ENCODE results near the gene BET1L.
"Not testable (repeated sequence)": the region's sequence is repeated elsewhere in the genome, so short reads cannot be mapped to it uniquely, and the experiment has no call there.

Gene BET1L

GRCh38 chr11:207208-207862 lies at the start of gene BET1L, which contains the start of gene RIC8A:
TSS of gene BET1L (minus strand) at chr11:207399. CDS start at chr11:207321, 78 bp downstream.
TSS of gene RIC8A (plus strand) at chr11:207708. CDS start at chr11:208855, 1,147 bp downstream.
- FAIRE-seq, result peak; percentile 96

GRCh38 chr11:255816-256215 lies 48.6 kb upstream of the BET1L start:
- no peak for FAIRE-seq

- no peak for FAIRE-seq
Observed at GRCh38 chr11:255176-255575, 48.0 kb upstream of the BET1L start.

GRCh38 chr11:253886-254270 lies 46.7 kb upstream of the BET1L start:
- FAIRE-seq, result no peak

- no peak for FAIRE-seq
Observed at GRCh38 chr11:253160-253885, 46.1 kb upstream of the BET1L start.

GRCh38 chr11:252666-253065 lies 45.5 kb upstream of the BET1L start:
- no peak for FAIRE-seq

GRCh38 chr11:251550-251949 lies 44.4 kb upstream of the BET1L start:
- no peak for FAIRE-seq

GRCh38 chr11:250740-251299 lies 43.6 kb upstream of the BET1L start:
- no peak for FAIRE-seq

- FAIRE-seq, result no peak
Observed at GRCh38 chr11:250274-250673, 43.1 kb upstream of the BET1L start.

- no peak for FAIRE-seq
Observed at GRCh38 chr11:249062-249461, 41.9 kb upstream of the BET1L start.

- no peak for FAIRE-seq
Observed at GRCh38 chr11:244376-244775, 37.2 kb upstream of the BET1L start.

GRCh38 chr11:241634-242033 lies 34.4 kb upstream of the BET1L start:
- FAIRE-seq, result no peak

GRCh38 chr11:240315-240714 lies 33.1 kb upstream of the BET1L start:
- FAIRE-seq, result no peak

- FAIRE-seq, result not testable (repeated sequence)
Observed at GRCh38 chr11:238346-238745, 31.1 kb upstream of the BET1L start.

- FAIRE-seq, result no peak
Observed at GRCh38 chr11:236774-237767, 29.9 kb upstream of the BET1L start, which contains the start of gene PSMD13. TSS of gene PSMD13 (plus strand) at chr11:236976. CDS start at chr11:237050, 74 bp downstream.

- FAIRE-seq, result no peak
Observed at GRCh38 chr11:235997-236773, 29.0 kb upstream of the BET1L start, which contains the start of gene SIRT3. TSS of gene SIRT3 (minus strand) at chr11:236342. CDS start at chr11:236328, 14 bp downstream.

GRCh38 chr11:235609-235996 lies 28.4 kb upstream of the BET1L start:
- no peak for FAIRE-seq

- no peak for FAIRE-seq
Observed at GRCh38 chr11:235180-235579, 28.0 kb upstream of the BET1L start.

GRCh38 chr11:232783-233565 lies 25.8 kb upstream of the BET1L start:
- FAIRE-seq, result no peak

- no peak for FAIRE-seq
Observed at GRCh38 chr11:230431-230830, 23.2 kb upstream of the BET1L start.

GRCh38 chr11:227824-228379 lies 20.7 kb upstream of the BET1L start:
- FAIRE-seq, result no peak

Data from A204.1 (cell line).